A549 (cell line): ENCODE results near the gene ST6GALNAC5. TPM values are rescaled to one million over a fixed set of nuclear protein-coding genes. Genes with fewer than 3 reads are reported as not detected.

ENCODE experiments used
- ATAC-seq, 2 experiments: fragments of 200-7000 bp in 1 of 2; fragments of >200 bp in 1 of 2; cut with Nextera tagmentation in 1 of 2; cut with Tn5 transposase in 1 of 2; 3 replicates each; pipeline versions ENCODE4 v1.8.0 to v1.9.1; 2018 to 2020; ENCODE audit warnings: mild to moderate bottlenecking in 1 of 2, moderate library complexity in 1 of 2
- CTCF ChIA-PET: fragments of 300-600 bp; sonication (Branson Sonifier 250); formaldehyde crosslinking; extraction: SDS; loops from one replicate; lab custom pipeline; 2021; ENCODE audit warnings: antibody characterized with exemption, inconsistent platforms; lab: Yijun Ruan, JAX
- POLR2A ChIA-PET: fragments of 350-600 bp; formaldehyde crosslinking; extraction: SDS; loops from one replicate; lab custom pipeline; 2021; ENCODE audit warnings: antibody characterized with exemption, inconsistent platforms; lab: Yijun Ruan, JAX
- DNase-seq, 2 experiments: peaks; one replicate each; pipeline versions ENCODE4 v3.0.0 to v3.0.0-alpha.2; 2011 to 2016; ENCODE audit warnings: low read depth in 1 of 2, low spot score in 1 of 2
- FAIRE-seq: peaks from 2 replicates; lab custom pipeline; 2011; peaks lifted over from hg19 to GRCh38; lab: Jason Lieb, UNC
- H3K27ac ChIP-seq, 2 experiments: fragments of >200 bp; sonication (Bioruptor Twin); formaldehyde crosslinking; 3 replicates each; pipeline ENCODE4 v1.5.1; 2016 to 2017
- H3K4me1 ChIP-seq: fragments of >200 bp; sonication (Bioruptor Twin); formaldehyde crosslinking; 3 replicates; pipeline ENCODE4 v1.6.1; 2016
- H3K4me2 ChIP-seq: fragments of >200 bp; sonication (Bioruptor Twin); formaldehyde crosslinking; 3 replicates; pipeline ENCODE4 v1.6.1; 2016
- H3K4me3 ChIP-seq: fragments of >200 bp; sonication (Bioruptor Twin); formaldehyde crosslinking; 3 replicates; pipeline ENCODE4 v1.5.1; 2016
- H3K9me3 ChIP-seq: fragments of >200 bp; sonication (Bioruptor Twin); formaldehyde crosslinking; 3 replicates; pipeline ENCODE4 v1.6.1; 2016
- CBX2 ChIP-seq: fragments of 200-600 bp; sonication (generic); IDR thresholded peaks from 2 replicates; pipeline ENCODE4 v1.6.1; 2016; ENCODE audit warnings: low read depth, mild to moderate bottlenecking, borderline replicate concordance
- CEBPB ChIP-seq, 2 experiments: fragments of >200 bp in 1 of 2; sonication (Bioruptor Twin) in 1 of 2; formaldehyde crosslinking in 1 of 2; IDR thresholded peaks; 2 replicates each; pipeline ENCODE4 v1.6.1; 2012 to 2016
- CHD2 ChIP-seq: fragments of 150-350 bp; IDR thresholded peaks from 2 replicates; pipeline ENCODE4 v1.6.1; 2014; ENCODE audit warnings: low read length; ENCODE audit not compliant: partially characterized antibody
- EHF ChIP-seq: fragments of 250-450 bp; sonication (Bioruptor Pico); IDR thresholded peaks from 2 replicates; pipeline ENCODE4 v1.5.0; 2020; ENCODE audit warnings: mild to moderate bottlenecking
- EP300 ChIP-seq, 2 experiments: fragments of >200 bp; sonication (Bioruptor Twin); formaldehyde crosslinking; IDR thresholded peaks; 2 replicates in 1 of 2; 3 replicates in 1 of 2; pipeline ENCODE4 v1.6.1; 2016 to 2017
- FOSB ChIP-seq: fragments of 250-450 bp; sonication (Bioruptor Pico); IDR thresholded peaks from 2 replicates; pipeline ENCODE4 v1.5.0; 2020; ENCODE audit warnings: mild to moderate bottlenecking, moderate library complexity
- FOSL2 ChIP-seq, 2 experiments: fragments of 450-650 bp in 1 of 2; fragments of >200 bp in 1 of 2; sonication (Bioruptor Twin) in 1 of 2; formaldehyde crosslinking; IDR thresholded peaks; 2 replicates each; pipeline versions ENCODE4 v1.5.0 to v1.6.1; 2016 to 2020; ENCODE audit warnings: mild to moderate bottlenecking in 1 of 2, moderate library complexity in 1 of 2
- GATA3 ChIP-seq: IDR thresholded peaks from 2 replicates; pipeline ENCODE4 v1.6.1; 2012; ENCODE audit warnings: borderline replicate concordance
- HDAC2 ChIP-seq: fragments of 200-600 bp; sonication (generic); IDR thresholded peaks from 2 replicates; pipeline ENCODE4 v1.6.1; 2016
- HOXA7 ChIP-seq: fragments of 250-450 bp; sonication (Bioruptor Pico); IDR thresholded peaks from 2 replicates; pipeline ENCODE4 v1.5.0; 2020; ENCODE audit warnings: mild to moderate bottlenecking, moderate library complexity
- HOXB13 ChIP-seq: fragments of 250-450 bp; sonication (Bioruptor Pico); IDR thresholded peaks from 2 replicates; pipeline ENCODE4 v1.5.0; 2020; ENCODE audit warnings: low read depth, mild to moderate bottlenecking, moderate library complexity
- HOXB5 ChIP-seq: fragments of 250-450 bp; sonication (Bioruptor Pico); IDR thresholded peaks from 2 replicates; pipeline ENCODE4 v1.5.0; 2020; ENCODE audit warnings: mild to moderate bottlenecking, moderate library complexity
- JUNB ChIP-seq: fragments of >200 bp; sonication (Bioruptor Twin); formaldehyde crosslinking; IDR thresholded peaks from 2 replicates; pipeline ENCODE4 v1.6.1; 2016
- KDM1A ChIP-seq: fragments of 200-600 bp; sonication (generic); IDR thresholded peaks from 2 replicates; pipeline ENCODE4 v1.6.1; 2016; ENCODE audit warnings: low read depth, mild to moderate bottlenecking
- KDM5A ChIP-seq: fragments of 200-600 bp; sonication (generic); IDR thresholded peaks from 2 replicates; pipeline ENCODE4 v1.6.1; 2016; ENCODE audit warnings: antibody characterized with exemption, mild to moderate bottlenecking
- MAFK ChIP-seq: fragments of 450-650 bp; IDR thresholded peaks from 2 replicates; pipeline ENCODE4 v1.6.1; 2014; ENCODE audit not compliant: partially characterized antibody
- MAZ ChIP-seq: fragments of 150-350 bp; IDR thresholded peaks from 2 replicates; pipeline ENCODE4 v1.6.1; 2014; ENCODE audit warnings: antibody characterized with exemption, low read depth, low read length, borderline replicate concordance
- NFE2L2 ChIP-seq: fragments of 150-350 bp; conservative IDR thresholded peaks from 2 replicates; pipeline ENCODE4 v1.6.1; 2014; ENCODE audit warnings: low read length
- NR3C1 ChIP-seq: fragments of >200 bp; sonication (Bioruptor Twin); formaldehyde crosslinking; IDR thresholded peaks from 3 replicates; pipeline ENCODE4 v1.6.1; 2017
- POLR2A ChIP-seq: IDR thresholded peaks from 2 replicates; pipeline ENCODE4 v1.6.1; 2012; ENCODE audit warnings: mild to moderate bottlenecking, low read length
- POLR2AphosphoS2 ChIP-seq: conservative IDR thresholded peaks from 2 replicates; pipeline ENCODE4 v1.6.1; 2012; ENCODE audit warnings: low read length, improper control_type of control experiment, inconsistent platforms
- RARB ChIP-seq: fragments of 250-450 bp; sonication (Bioruptor Pico); IDR thresholded peaks from 2 replicates; pipeline ENCODE4 v1.8.0; 2021; ENCODE audit warnings: mild to moderate bottlenecking, moderate library complexity
- RCOR1 ChIP-seq: fragments of 150-350 bp; IDR thresholded peaks from 2 replicates; pipeline ENCODE4 v1.6.1; 2014; ENCODE audit warnings: antibody characterized with exemption, low read length, low read depth
- RFX5 ChIP-seq: fragments of 450-650 bp; IDR thresholded peaks from 2 replicates; pipeline ENCODE4 v1.7.1; 2014; ENCODE audit warnings: antibody characterized with exemption, mild to moderate bottlenecking, moderate library complexity
- TFCP2L1 ChIP-seq: fragments of 250-450 bp; sonication (Bioruptor Pico); IDR thresholded peaks from 2 replicates; pipeline ENCODE4 v1.5.0; 2021; ENCODE audit warnings: mild to moderate bottlenecking
- ZC3H11A ChIP-seq: fragments of 450-650 bp; IDR thresholded peaks from 2 replicates; pipeline ENCODE4 v1.6.1; 2014; ENCODE audit warnings: antibody characterized with exemption, mild to moderate bottlenecking
- ZFP36 ChIP-seq: fragments of 450-650 bp; IDR thresholded peaks from 2 replicates; pipeline ENCODE4 v1.6.1; 2014; ENCODE audit warnings: borderline replicate concordance; ENCODE audit not compliant: partially characterized antibody
- ZNF302 ChIP-seq: fragments of 250-450 bp; sonication (Bioruptor Pico); IDR thresholded peaks from 2 replicates; pipeline ENCODE4 v1.9.0; 2021; ENCODE audit warnings: inconsistent platforms, mild to moderate bottlenecking, moderate library complexity
- WGBS: methylation state at CpG from one replicate; pipeline ENCODE4 v1.1.6; 2017; ENCODE audit errors: missing lambda C conversion rate; 5-methylcytosine and 5-hydroxymethylcytosine counted together
- polyA plus RNA-seq, 4 experiments: library from polyadenylated mRNA; depleted of rRNA in 3 of 4; stranded (reverse); fragments of >200 nt; fragmentation: RNase III in 1 of 4; extraction: RNeasy Plus Mini Kit Qiagen cat#74134 plus additional on column Dnase treatment in 1 of 4; gene quantifications; 2 replicates in 3 of 4; 3 replicates in 1 of 4; pipeline ENCODE4 v1.2.3, GENCODE V29; 2011 to 2017
- TF ChIP-seq, protein P1 (sequence below): fragments of 150-350 bp; IDR thresholded peaks from 2 replicates; pipeline ENCODE4 v1.6.1; 2014; ENCODE audit warnings: low read depth, mild to moderate bottlenecking, low read length
- TF ChIP-seq, protein P2 (sequence below): fragments of 250-450 bp; sonication (Bioruptor Pico); IDR thresholded peaks from 2 replicates; pipeline ENCODE4 v1.5.0; 2021; ENCODE audit warnings: mild to moderate bottlenecking, moderate library complexity, borderline replicate concordance
- TF ChIP-seq, protein P3 (sequence below): fragments of >200 bp; sonication (Bioruptor Twin); formaldehyde crosslinking; IDR thresholded peaks from 3 replicates; pipeline ENCODE4 v1.5.1; 2016

Gene ST6GALNAC5
- polyA plus RNA-seq, 2 of the 4 experiments (the other 2 are of a cell fraction), result not detected

DNA sequence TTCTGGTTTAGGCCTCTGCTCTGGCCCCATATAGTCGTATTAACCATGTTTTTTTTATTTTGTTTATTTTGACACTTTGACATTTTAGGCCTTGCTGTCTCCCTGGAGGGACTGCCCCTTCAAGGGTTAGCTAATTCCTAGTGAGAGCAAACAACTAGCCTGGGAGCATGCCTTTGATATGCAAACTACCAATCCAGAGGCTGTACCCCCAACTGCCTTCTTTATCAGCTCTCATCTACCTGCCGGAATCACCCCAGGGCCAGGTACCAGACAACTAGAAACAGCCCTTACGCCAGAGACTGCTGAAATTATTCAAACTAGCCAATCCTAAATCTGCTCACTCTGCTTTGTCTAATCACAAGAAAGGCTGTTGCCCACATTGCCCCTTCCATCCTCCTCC, 13.0 kb upstream of the ST6GALNAC5 start:
- Histone ChIP-seq H3K9me3 (no peaks in the 10 kb centered on the region), H3K4me1 (no peaks in the 10 kb centered on the region), H3K27ac (no peak overlapping the region), H3K4me2 (no peak overlapping the region), H3K4me3 (no peak overlapping the region)
- DNase-seq (no peak), ATAC-seq (no peak), FAIRE-seq (no peak)
- TF ChIP-seq CBX2 (no peak), EHF (CRISPR knock-in tag) (no peak), ZFP36 (no peak), HOXA7 (CRISPR knock-in tag) (no peak), RFX5 (no peak), RCOR1 (no peak), HOXB5 (no peak), MAFK (no peak), FOSL2 (IDR thresholded peaks at IDR 0.05) (no peak), FOSL2 (CRISPR knock-in tag; IDR thresholded peaks at IDR 0.05) (no peak), EP300 (IDR thresholded peaks at IDR 0.05) (no peak), CEBPB (IDR thresholded peaks at IDR 0.05) (no peak), HDAC2 (no peak), RARB (CRISPR knock-in tag) (no peak), GATA3 (no peak)
- TF ChIP-seq, protein P1, sequence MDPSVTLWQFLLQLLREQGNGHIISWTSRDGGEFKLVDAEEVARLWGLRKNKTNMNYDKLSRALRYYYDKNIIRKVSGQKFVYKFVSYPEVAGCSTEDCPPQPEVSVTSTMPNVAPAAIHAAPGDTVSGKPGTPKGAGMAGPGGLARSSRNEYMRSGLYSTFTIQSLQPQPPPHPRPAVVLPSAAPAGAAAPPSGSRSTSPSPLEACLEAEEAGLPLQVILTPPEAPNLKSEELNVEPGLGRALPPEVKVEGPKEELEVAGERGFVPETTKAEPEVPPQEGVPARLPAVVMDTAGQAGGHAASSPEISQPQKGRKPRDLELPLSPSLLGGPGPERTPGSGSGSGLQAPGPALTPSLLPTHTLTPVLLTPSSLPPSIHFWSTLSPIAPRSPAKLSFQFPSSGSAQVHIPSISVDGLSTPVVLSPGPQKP, result no peak
- WGBS, result 4% methylated on average over 1 of the region's 3 CpGs
- ChIA-PET CTCF (no interaction called here), POLR2A (no interaction called here)

DNA sequence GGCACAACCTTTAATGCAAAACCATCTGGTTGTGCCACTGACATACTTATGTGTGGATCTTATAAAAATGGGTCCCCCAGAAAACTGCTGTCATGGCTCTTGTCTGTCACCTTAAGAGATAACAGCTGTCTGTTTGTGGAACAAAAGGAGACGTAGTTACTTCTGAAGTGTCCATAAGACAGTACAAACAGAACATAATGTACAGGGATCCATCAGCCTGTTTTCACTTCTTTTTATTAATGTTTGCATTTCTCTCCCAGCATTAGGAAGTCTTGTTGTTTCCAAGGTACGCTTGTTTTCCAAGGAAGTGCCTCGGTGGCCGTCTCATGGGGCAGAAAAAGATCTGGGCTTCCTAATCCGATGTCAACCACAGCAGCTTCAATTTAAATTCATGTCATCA, 11.2 kb upstream of the ST6GALNAC5 start:
- ATAC-seq, result no peak
- Histone ChIP-seq H3K9me3 (no peaks in the 10 kb centered on the region), H3K4me1 (no peaks in the 10 kb centered on the region), H3K4me2 (no peak overlapping the region), H3K27ac (no peak overlapping the region), H3K4me3 (no peak overlapping the region)
- ChIA-PET CTCF (no interaction called here), POLR2A (no interaction called here)
- TF ChIP-seq ZNF302 (CRISPR knock-in tag), result no peak
- TF ChIP-seq, protein P2, sequence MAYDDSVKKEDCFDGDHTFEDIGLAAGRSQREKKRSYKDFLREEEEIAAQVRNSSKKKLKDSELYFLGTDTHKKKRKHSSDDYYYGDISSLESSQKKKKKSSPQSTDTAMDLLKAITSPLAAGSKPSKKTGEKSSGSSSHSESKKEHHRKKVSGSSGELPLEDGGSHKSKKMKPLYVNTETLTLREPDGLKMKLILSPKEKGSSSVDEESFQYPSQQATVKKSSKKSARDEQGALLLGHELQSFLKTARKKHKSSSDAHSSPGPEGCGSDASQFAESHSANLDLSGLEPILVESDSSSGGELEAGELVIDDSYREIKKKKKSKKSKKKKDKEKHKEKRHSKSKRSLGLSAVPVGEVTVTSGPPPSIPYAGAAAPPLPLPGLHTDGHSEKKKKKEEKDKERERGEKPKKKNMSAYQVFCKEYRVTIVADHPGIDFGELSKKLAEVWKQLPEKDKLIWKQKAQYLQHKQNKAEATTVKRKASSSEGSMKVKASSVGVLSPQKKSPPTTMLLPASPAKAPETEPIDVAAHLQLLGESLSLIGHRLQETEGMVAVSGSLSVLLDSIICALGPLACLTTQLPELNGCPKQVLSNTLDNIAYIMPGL (CRISPR knock-in tag), result no peak
- TF ChIP-seq, protein P1, result no peak
- no peak for TF ChIP-seq CEBPB (IDR thresholded peaks at IDR 0.05)
- no peak for TF ChIP-seq ZC3H11A
- TF ChIP-seq POLR2A, result no peak
- TF ChIP-seq HDAC2, result no peak
- FAIRE-seq, result no peak
- 4% methylated on average over 5 of the region's 5 CpGs for WGBS
- DNase-seq, result no peak

DNA sequence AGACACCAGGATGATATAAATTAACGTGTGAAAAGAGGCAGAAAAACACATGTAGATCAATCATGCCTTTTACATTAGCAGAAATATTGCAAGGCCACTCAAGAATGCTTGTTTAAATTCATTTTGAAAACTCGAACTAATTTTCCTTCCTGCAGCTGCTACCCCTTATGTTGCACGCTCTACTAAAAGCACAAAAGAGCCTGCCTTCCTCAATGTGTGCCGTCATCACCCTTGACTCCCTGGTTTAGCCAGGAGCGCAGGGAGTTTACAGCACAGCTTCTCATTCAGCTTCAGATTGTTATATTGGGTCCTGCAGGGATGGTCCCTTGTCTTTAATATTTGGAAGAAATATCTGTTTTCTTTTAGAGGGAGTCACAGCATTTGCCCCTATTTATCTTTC, 10.1 kb upstream of the ST6GALNAC5 start:
- 29% methylated on average over 5 of the region's 5 CpGs for WGBS
- CTCF ChIA-PET, result no interaction called here
- FAIRE-seq, result no peak

More for the DNA sequence above, 10.1 kb upstream of the ST6GALNAC5 start:
- Histone ChIP-seq H3K9me3 (no peaks in the 10 kb centered on the region), H3K27ac (no peak overlapping the region), H3K4me2 (no peak overlapping the region), H3K4me1 (no peaks in the 10 kb centered on the region), H3K4me3 (no peak overlapping the region)
- ATAC-seq (no peak), DNase-seq (no peak)
- POLR2A ChIA-PET, result no interaction called here
- TF ChIP-seq TFCP2L1 (CRISPR knock-in tag) (no peak), JUNB (no peak), NR3C1 (no peak), KDM1A (no peak), HOXB5 (no peak), POLR2AphosphoS2 (no peak), ZFP36 (no peak), NFE2L2 (no peak), KDM5A (no peak), MAZ (no peak), FOSB (no peak), EHF (CRISPR knock-in tag) (no peak), CHD2 (no peak), HOXB13 (CRISPR knock-in tag) (no peak)
- TF ChIP-seq, protein P3, sequence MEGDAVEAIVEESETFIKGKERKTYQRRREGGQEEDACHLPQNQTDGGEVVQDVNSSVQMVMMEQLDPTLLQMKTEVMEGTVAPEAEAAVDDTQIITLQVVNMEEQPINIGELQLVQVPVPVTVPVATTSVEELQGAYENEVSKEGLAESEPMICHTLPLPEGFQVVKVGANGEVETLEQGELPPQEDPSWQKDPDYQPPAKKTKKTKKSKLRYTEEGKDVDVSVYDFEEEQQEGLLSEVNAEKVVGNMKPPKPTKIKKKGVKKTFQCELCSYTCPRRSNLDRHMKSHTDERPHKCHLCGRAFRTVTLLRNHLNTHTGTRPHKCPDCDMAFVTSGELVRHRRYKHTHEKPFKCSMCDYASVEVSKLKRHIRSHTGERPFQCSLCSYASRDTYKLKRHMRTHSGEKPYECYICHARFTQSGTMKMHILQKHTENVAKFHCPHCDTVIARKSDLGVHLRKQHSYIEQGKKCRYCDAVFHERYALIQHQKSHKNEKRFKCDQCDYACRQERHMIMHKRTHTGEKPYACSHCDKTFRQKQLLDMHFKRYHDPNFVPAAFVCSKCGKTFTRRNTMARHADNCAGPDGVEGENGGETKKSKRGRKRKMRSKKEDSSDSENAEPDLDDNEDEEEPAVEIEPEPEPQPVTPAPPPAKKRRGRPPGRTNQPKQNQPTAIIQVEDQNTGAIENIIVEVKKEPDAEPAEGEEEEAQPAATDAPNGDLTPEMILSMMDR, result no peak
- TF ChIP-seq, protein P1, result no peak
